Ectodermal cell (in vitro differentiated cells): ENCODE measurements around the gene TACC3.

Experiments used
- H3K27ac ChIP-seq: 2 replicates; pipeline ENCODE4 v1.7.0; 2013; ENCODE audit warnings: mild to moderate bottlenecking, low read depth, low read length; ENCODE audit not compliant: insufficient read depth, poor library complexity, severe bottlenecking
- H3K27me3 ChIP-seq: 2 replicates; pipeline ENCODE4 v1.7.0; 2013; ENCODE audit warnings: mild to moderate bottlenecking, low read length; ENCODE audit not compliant: insufficient read depth, control insufficient read depth, poor library complexity, severe bottlenecking
- H3K36me3 ChIP-seq: one replicate; pipeline ENCODE4 v1.7.0; 2013; ENCODE audit warnings: low read length; ENCODE audit not compliant: control insufficient read depth, insufficient read depth
- H3K4me1 ChIP-seq: one replicate; pipeline ENCODE4 v1.7.0; 2013; ENCODE audit warnings: low read length; ENCODE audit not compliant: control insufficient read depth, insufficient read depth
- H3K4me3 ChIP-seq: 2 replicates; pipeline ENCODE4 v1.7.0; 2013; ENCODE audit warnings: low read depth, low read length, control low read depth; ENCODE audit not compliant: insufficient read depth
- H3K9me3 ChIP-seq: 2 replicates; pipeline ENCODE4 v1.7.0; 2013; ENCODE audit warnings: mild to moderate bottlenecking, low read length, moderate library complexity; ENCODE audit not compliant: control insufficient read depth
- WGBS, 2 experiments: methylation state at CpG; one replicate each; pipeline ENCODE4 v1.1.7; 2013; ENCODE audit warnings: missing lambda C conversion rate in 2 of 2; 5-methylcytosine and 5-hydroxymethylcytosine counted together

TACC3 gene

GRCh38 chr4:1746919-1747602, 25.7 kb downstream of the TACC3 start:
- Histone ChIP-seq H3K27me3 (peaks cover 3% of the 10 kb centered on the region), H3K9me3 (no peaks in the 10 kb centered on the region), H3K4me1 (peaks cover 20% of the 10 kb centered on the region), H3K27ac (no peak overlapping the region), H3K4me3 (no peak overlapping the region), H3K36me3 (peaks cover 23% of the 10 kb centered on the region)
- 87 to 88% methylated on average over 33 of the region's 33 CpGs for WGBS, 2 experiments

GRCh38 chr4:1747603-1747967, 26.3 kb downstream of the TACC3 start:
- Histone ChIP-seq H3K36me3 (peaks cover 19% of the 10 kb centered on the region), H3K4me1 (peaks cover 25% of the 10 kb centered on the region), H3K27ac (no peak overlapping the region), H3K4me3 (no peak overlapping the region), H3K27me3 (peaks cover 3% of the 10 kb centered on the region), H3K9me3 (no peaks in the 10 kb centered on the region)
- 92% methylated on average over 16 of the region's 16 CpGs for WGBS, 2 experiments

- H3K27ac ChIP-seq = no peak overlapping the region
- H3K27me3 ChIP-seq = peaks cover 3% of the 10 kb centered on the region
- 13% methylated on average over 29 of the region's 29 CpGs for WGBS, 2 experiments
- H3K36me3 ChIP-seq = peaks cover 16% of the 10 kb centered on the region
- H3K9me3 ChIP-seq = no peaks in the 10 kb centered on the region
- no peak overlapping the region for H3K4me3 ChIP-seq
- peaks cover 27% of the 10 kb centered on the region for H3K4me1 ChIP-seq
These were observed 27.2 kb downstream of the TACC3 start for GRCh38 chr4:1748465-1748995.

GRCh38 chr4:1749370-1749769, 28.0 kb downstream of the TACC3 start:
- peaks cover 32% of the 10 kb centered on the region for H3K4me1 ChIP-seq
- 47 to 61% methylated on average over 3 of the region's 3 CpGs for WGBS, 2 experiments
- peaks cover 9% of the 10 kb centered on the region for H3K36me3 ChIP-seq
- no peak overlapping the region for H3K27ac ChIP-seq
- H3K27me3 ChIP-seq = peaks cover 3% of the 10 kb centered on the region
- H3K9me3 ChIP-seq = no peaks in the 10 kb centered on the region
- H3K4me3 ChIP-seq = no peak overlapping the region

GRCh38 chr4:1749826-1750225, 28.5 kb downstream of the TACC3 start:
- Histone ChIP-seq H3K27me3 (peaks cover 3% of the 10 kb centered on the region), H3K4me1 (peaks cover 35% of the 10 kb centered on the region), H3K36me3 (peaks cover 4% of the 10 kb centered on the region), H3K9me3 (no peaks in the 10 kb centered on the region), H3K27ac (no peak overlapping the region), H3K4me3 (no peak overlapping the region)
- WGBS, 2 experiments = 72 to 78% methylated on average over 12 to 14 of the region's 14 CpGs

- H3K4me1 ChIP-seq = peaks cover 35% of the 10 kb centered on the region
- no peak overlapping the region for H3K4me3 ChIP-seq
- peaks cover 3% of the 10 kb centered on the region for H3K27me3 ChIP-seq
- no peak overlapping the region for H3K27ac ChIP-seq
- no peaks in the 10 kb centered on the region for H3K9me3 ChIP-seq
- 94% methylated on average over 18 of the region's 18 CpGs for WGBS, 2 experiments
- no peaks in the 10 kb centered on the region for H3K36me3 ChIP-seq
These were observed 29.2 kb downstream of the TACC3 start for GRCh38 chr4:1750381-1751154.

GRCh38 chr4:1751155-1751918, 30.0 kb downstream of the TACC3 start:
- H3K4me3 ChIP-seq = no peak overlapping the region
- peaks cover 3% of the 10 kb centered on the region for H3K27me3 ChIP-seq
- H3K4me1 ChIP-seq = peaks cover 35% of the 10 kb centered on the region
- no peaks in the 10 kb centered on the region for H3K36me3 ChIP-seq
- no peak overlapping the region for H3K27ac ChIP-seq
- 88 to 90% methylated on average over 31 of the region's 31 CpGs for WGBS, 2 experiments
- H3K9me3 ChIP-seq = no peaks in the 10 kb centered on the region

- WGBS, 2 experiments = 78% methylated on average over 8 of the region's 8 CpGs
- no peak overlapping the region for H3K27ac ChIP-seq
These were observed 30.6 kb downstream of the TACC3 start for GRCh38 chr4:1751919-1752283.

GRCh38 chr4:1752284-1753041, 31.1 kb downstream of the TACC3 start:
- WGBS, 2 experiments = 79 to 80% methylated on average over 35 of the region's 35 CpGs

More at GRCh38 chr4:1751919-1752283, 30.6 kb downstream of the TACC3 start:
- H3K4me1 ChIP-seq = peaks cover 30% of the 10 kb centered on the region
- H3K9me3 ChIP-seq = no peaks in the 10 kb centered on the region
- no peaks in the 10 kb centered on the region for H3K36me3 ChIP-seq
- peaks cover 3% of the 10 kb centered on the region for H3K27me3 ChIP-seq
- H3K4me3 ChIP-seq = no peak overlapping the region

More at GRCh38 chr4:1752284-1753041, 31.1 kb downstream of the TACC3 start:
- Histone ChIP-seq H3K27ac (no peak overlapping the region), H3K4me1 (peaks cover 32% of the 10 kb centered on the region), H3K36me3 (no peaks in the 10 kb centered on the region), H3K4me3 (no peak overlapping the region), H3K9me3 (no peaks in the 10 kb centered on the region), H3K27me3 (peaks cover 3% of the 10 kb centered on the region)
